ENCODE measurements around the gene CACNA2D3. TPM values are rescaled to one million over a fixed set of nuclear protein-coding genes. Genes with fewer than 3 reads are reported as not detected.

Gene CACNA2D3
- total and polyA plus RNA-seq, 4 donors = 0.72 to 2.4 (median 1.5) TPM

- intact Hi-C loops (cut with DNase I) = no loop called here
Observed at GRCh38 chr3:54134713-54135112, 12.4 kb downstream of the CACNA2D3 start.

GRCh38 chr3:54137311-54137710 is 15.0 kb downstream of the CACNA2D3 start:
- 34 to 46% methylated on average over 5 of the region's 5 CpGs for WGBS, 2 donors
- no peak overlapping the region for H3K4me3 ChIP-seq (ENCODE audit: low read length in 2 of 2)
- no peak for ATAC-seq (ENCODE audit: low FRiP score)

More at GRCh38 chr3:54134713-54135112, 12.4 kb downstream of the CACNA2D3 start:
- no peak overlapping the region for H3K4me3 ChIP-seq (ENCODE audit: low read length in 2 of 2)
- no peaks in the 10 kb centered on the region for H3K36me3 ChIP-seq (ENCODE audit: control insufficient read depth in 1 of 2, insufficient read depth in 2 of 2, low read length in 1 of 2)
- H3K27me3 ChIP-seq (ENCODE audit: control insufficient read depth in 1 of 2, insufficient read depth in 2 of 2, low read length in 1 of 2) = no peaks in the 10 kb centered on the region
- no peak overlapping the region for H3K27ac ChIP-seq (ENCODE audit: low read depth in 1 of 2, low read length in 2 of 2)
- H3K9me3 ChIP-seq (ENCODE audit: control insufficient read depth, low read length) = no peaks in the 10 kb centered on the region
- no peak for DNase-seq
- no peak for ATAC-seq (ENCODE audit: low FRiP score)
- no peaks in the 10 kb centered on the region for H3K4me1 ChIP-seq (ENCODE audit: control insufficient read depth in 1 of 2, insufficient read depth in 2 of 2, low read length in 2 of 2)
- WGBS, 2 donors = 89 to 90% methylated on average over 12 of the region's 12 CpGs

GRCh38 chr3:54138937-54139547 is 16.7 kb downstream of the CACNA2D3 start:
- Histone ChIP-seq H3K4me3 (ENCODE audit: low read length in 2 of 2) (no peak overlapping the region), H3K9me3 (ENCODE audit: control insufficient read depth, low read length) (no peaks in the 10 kb centered on the region), H3K4me1 (ENCODE audit: control insufficient read depth in 1 of 2, insufficient read depth in 2 of 2, low read length in 2 of 2) (no peaks in the 10 kb centered on the region), H3K36me3 (ENCODE audit: control insufficient read depth in 1 of 2, insufficient read depth in 2 of 2, low read length in 1 of 2) (no peaks in the 10 kb centered on the region), H3K27me3 (ENCODE audit: control insufficient read depth in 1 of 2, insufficient read depth in 2 of 2, low read length in 1 of 2) (no peaks in the 10 kb centered on the region), H3K27ac (ENCODE audit: low read depth in 1 of 2, low read length in 2 of 2) (no peak overlapping the region)
- ATAC-seq (ENCODE audit: low FRiP score) (no peak), DNase-seq (no peak)
- WGBS, 2 donors = 43 to 46% methylated on average over 9 of the region's 9 CpGs
- intact Hi-C loops (cut with DNase I) = no loop called here

More at GRCh38 chr3:54137311-54137710, 15.0 kb downstream of the CACNA2D3 start:
- intact Hi-C loops (cut with DNase I) = no loop called here
- Histone ChIP-seq H3K4me1 (ENCODE audit: control insufficient read depth in 1 of 2, insufficient read depth in 2 of 2, low read length in 2 of 2) (no peaks in the 10 kb centered on the region), H3K36me3 (ENCODE audit: control insufficient read depth in 1 of 2, insufficient read depth in 2 of 2, low read length in 1 of 2) (no peaks in the 10 kb centered on the region), H3K27me3 (ENCODE audit: control insufficient read depth in 1 of 2, insufficient read depth in 2 of 2, low read length in 1 of 2) (no peaks in the 10 kb centered on the region), H3K27ac (ENCODE audit: low read depth in 1 of 2, low read length in 2 of 2) (no peak overlapping the region), H3K9me3 (ENCODE audit: control insufficient read depth, low read length) (no peaks in the 10 kb centered on the region)
- no peak for DNase-seq

GRCh38 chr3:54139630-54140029 is 17.3 kb downstream of the CACNA2D3 start:
- Histone ChIP-seq H3K4me1 (ENCODE audit: control insufficient read depth in 1 of 2, insufficient read depth in 2 of 2, low read length in 2 of 2) (no peaks in the 10 kb centered on the region), H3K9me3 (ENCODE audit: control insufficient read depth, low read length) (no peaks in the 10 kb centered on the region), H3K4me3 (ENCODE audit: low read length in 2 of 2) (no peak overlapping the region), H3K36me3 (ENCODE audit: control insufficient read depth in 1 of 2, insufficient read depth in 2 of 2, low read length in 1 of 2) (no peaks in the 10 kb centered on the region), H3K27ac (ENCODE audit: low read depth in 1 of 2, low read length in 2 of 2) (no peak overlapping the region), H3K27me3 (ENCODE audit: control insufficient read depth in 1 of 2, insufficient read depth in 2 of 2, low read length in 1 of 2) (no peaks in the 10 kb centered on the region)
- intact Hi-C loops (cut with DNase I) = no loop called here
- ATAC-seq (ENCODE audit: low FRiP score) (no peak), DNase-seq (no peak)
- WGBS, 2 donors = 62 to 71% methylated on average over 4 of the region's 4 CpGs

GRCh38 chr3:54144284-54144683 is 21.9 kb downstream of the CACNA2D3 start:
- Histone ChIP-seq H3K27ac (ENCODE audit: low read depth in 1 of 2, low read length in 2 of 2) (no peak overlapping the region), H3K27me3 (ENCODE audit: control insufficient read depth in 1 of 2, insufficient read depth in 2 of 2, low read length in 1 of 2) (no peaks in the 10 kb centered on the region), H3K4me1 (ENCODE audit: control insufficient read depth in 1 of 2, insufficient read depth in 2 of 2, low read length in 2 of 2) (no peaks in the 10 kb centered on the region), H3K4me3 (ENCODE audit: low read length in 2 of 2) (no peak overlapping the region), H3K9me3 (ENCODE audit: control insufficient read depth, low read length) (no peaks in the 10 kb centered on the region), H3K36me3 (ENCODE audit: control insufficient read depth in 1 of 2, insufficient read depth in 2 of 2, low read length in 1 of 2) (no peaks in the 10 kb centered on the region)
- intact Hi-C loops (cut with DNase I) = no loop called here
- DNase-seq (no peak), ATAC-seq (ENCODE audit: low FRiP score) (no peak)
- WGBS, 2 donors = 76 to 85% methylated on average over 2 of the region's 2 CpGs

GRCh38 chr3:54146506-54147239 is 24.3 kb downstream of the CACNA2D3 start:
- ATAC-seq (ENCODE audit: low FRiP score) = peak; percentile 73
- DNase-seq = peak; percentile 64 to 80

GRCh38 chr3:54150864-54151467 is 28.6 kb downstream of the CACNA2D3 start:
- 90 to 91% methylated on average over 3 of the region's 3 CpGs for WGBS, 2 donors
- no peak overlapping the region for H3K4me3 ChIP-seq (ENCODE audit: low read length in 2 of 2)
- intact Hi-C loops (cut with DNase I) = no loop called here

More at GRCh38 chr3:54146506-54147239, 24.3 kb downstream of the CACNA2D3 start:
- no peaks in the 10 kb centered on the region for H3K27me3 ChIP-seq (ENCODE audit: control insufficient read depth in 1 of 2, insufficient read depth in 2 of 2, low read length in 1 of 2)
- no peaks in the 10 kb centered on the region for H3K9me3 ChIP-seq (ENCODE audit: control insufficient read depth, low read length)
- no peaks in the 10 kb centered on the region for H3K36me3 ChIP-seq (ENCODE audit: control insufficient read depth in 1 of 2, insufficient read depth in 2 of 2, low read length in 1 of 2)
- intact Hi-C loops (cut with DNase I) = loop anchor here in 1 of 2 donors (2.0 kb wide), 1 partner anchor 228 kb away; no protein-coding TSS in a partner anchor
- no peaks in the 10 kb centered on the region for H3K4me1 ChIP-seq (ENCODE audit: control insufficient read depth in 1 of 2, insufficient read depth in 2 of 2, low read length in 2 of 2)
- no peak overlapping the region for H3K27ac ChIP-seq (ENCODE audit: low read depth in 1 of 2, low read length in 2 of 2)
- WGBS, 2 donors = 7 to 8% methylated on average over 14 of the region's 14 CpGs
- no peak overlapping the region for H3K4me3 ChIP-seq (ENCODE audit: low read length in 2 of 2)

GRCh38 chr3:54153477-54153876 is 31.1 kb downstream of the CACNA2D3 start:
- intact Hi-C loops (cut with DNase I) = no loop called here
- H3K27me3 ChIP-seq (ENCODE audit: control insufficient read depth in 1 of 2, insufficient read depth in 2 of 2, low read length in 1 of 2) = no peaks in the 10 kb centered on the region
- H3K36me3 ChIP-seq (ENCODE audit: control insufficient read depth in 1 of 2, insufficient read depth in 2 of 2, low read length in 1 of 2) = no peaks in the 10 kb centered on the region
- no peaks in the 10 kb centered on the region for H3K9me3 ChIP-seq (ENCODE audit: control insufficient read depth, low read length)
- DNase-seq (no peak), ATAC-seq (ENCODE audit: low FRiP score) (no peak)
- H3K4me1 ChIP-seq (ENCODE audit: control insufficient read depth in 1 of 2, insufficient read depth in 2 of 2, low read length in 2 of 2) = no peaks in the 10 kb centered on the region
- no peak overlapping the region for H3K27ac ChIP-seq (ENCODE audit: low read depth in 1 of 2, low read length in 2 of 2)
- 16 to 19% methylated on average over 1 of the region's 1 CpG for WGBS, 2 donors
- H3K4me3 ChIP-seq (ENCODE audit: low read length in 2 of 2) = no peak overlapping the region

More at GRCh38 chr3:54150864-54151467, 28.6 kb downstream of the CACNA2D3 start:
- no peaks in the 10 kb centered on the region for H3K36me3 ChIP-seq (ENCODE audit: control insufficient read depth in 1 of 2, insufficient read depth in 2 of 2, low read length in 1 of 2)
- no peak for ATAC-seq (ENCODE audit: low FRiP score)
- no peak for DNase-seq
- H3K9me3 ChIP-seq (ENCODE audit: control insufficient read depth, low read length) = no peaks in the 10 kb centered on the region
- no peaks in the 10 kb centered on the region for H3K4me1 ChIP-seq (ENCODE audit: control insufficient read depth in 1 of 2, insufficient read depth in 2 of 2, low read length in 2 of 2)
- no peaks in the 10 kb centered on the region for H3K27me3 ChIP-seq (ENCODE audit: control insufficient read depth in 1 of 2, insufficient read depth in 2 of 2, low read length in 1 of 2)
- H3K27ac ChIP-seq (ENCODE audit: low read depth in 1 of 2, low read length in 2 of 2) = no peak overlapping the region
